GM12878 (cell line): Measurements from ENCODE around the gene MEIS2. TPM values are rescaled to one million over a fixed set of nuclear protein-coding genes. Genes with fewer than 3 reads are reported as not detected.

ENCODE experiments used
- ATAC-seq: fragments of 200-7000 bp; cut with Tn5 transposase; 3 replicates; pipeline ENCODE4 v1.9.1; 2020; ENCODE audit warnings: mild to moderate bottlenecking, moderate library complexity
- BruUV-seq: library from RNA; stranded (reverse); fragments of 400-500 nt; replicated peaks from 2 replicates; lab custom pipeline; 2021; lab: Mats Ljungman, UMichigan
- CTCF ChIA-PET: fragments of 300-600 bp; sonication (Branson Sonifier 250); formaldehyde crosslinking; extraction: SDS; loops from one replicate; lab custom pipeline; 2021; ENCODE audit warnings: inconsistent platforms; lab: Yijun Ruan, JAX
- POLR2A ChIA-PET: fragments of 350-600 bp; formaldehyde crosslinking; extraction: SDS; loops from one replicate; lab custom pipeline; 2021; ENCODE audit warnings: inconsistent platforms; lab: Charles Lee
- RAD21 ChIA-PET: fragments of 300-600 bp; sonication (Branson Sonifier 250); formaldehyde crosslinking; loops from one replicate; lab custom pipeline; 2023; ENCODE audit warnings: antibody characterized with exemption; ENCODE audit not compliant: unreplicated experiment; lab: Charles Lee
- SMC1A ChIA-PET: fragments of 300-600 bp; sonication (Branson Sonifier 250); formaldehyde crosslinking; loops from one replicate; lab custom pipeline; 2023; ENCODE audit not compliant: unreplicated experiment, uncharacterized antibody; lab: Charles Lee
- DNase-seq: peaks from one replicate; pipeline ENCODE4 v3.0.0-alpha.2; 2011; ENCODE audit warnings: low read depth, low spot score
- FAIRE-seq: peaks from 3 replicates; lab custom pipeline; 2011; peaks lifted over from hg19 to GRCh38; lab: Jason Lieb, UNC
- H2AFZ ChIP-seq: 2 replicates; pipeline ENCODE4 v1.6.0; 2011; ENCODE audit warnings: low read depth, low read length, control low read depth; ENCODE audit not compliant: control insufficient read depth
- H3K27ac ChIP-seq: 2 replicates; pipeline ENCODE4 v1.5.1; 2011; ENCODE audit warnings: control low read depth; ENCODE audit not compliant: control insufficient read depth, insufficient read depth
- H3K27me3 ChIP-seq, 2 experiments: replicated peaks in 1 of 2; 2 replicates each; pipeline versions ENCODE4 v1.6.0 to v1.6.1; 2011; ENCODE audit warnings: low read length in 1 of 2; ENCODE audit not compliant: control insufficient read depth in 2 of 2, insufficient read depth in 2 of 2
- H3K36me3 ChIP-seq, 2 experiments: 2 replicates each; pipeline ENCODE4 v1.5.1; 2011; ENCODE audit warnings: low read length in 1 of 2; ENCODE audit not compliant: control insufficient read depth in 2 of 2, insufficient read depth in 2 of 2
- H3K4me1 ChIP-seq: 2 replicates; pipeline ENCODE4 v1.6.1; 2011; ENCODE audit warnings: mild to moderate bottlenecking, low read length, moderate library complexity, mixed read lengths; ENCODE audit not compliant: control insufficient read depth, insufficient read depth
- H3K4me2 ChIP-seq: 2 replicates; pipeline ENCODE4 v1.6.0; 2011; ENCODE audit warnings: control low read depth; ENCODE audit not compliant: control insufficient read depth, insufficient read depth
- H3K4me3 ChIP-seq: fragments of 200-600 bp; sonication (generic); 2 replicates; pipeline ENCODE4 v1.5.1; 2016
- H3K79me2 ChIP-seq: 2 replicates; pipeline ENCODE4 v1.6.0; 2011; ENCODE audit warnings: low read length; ENCODE audit not compliant: control insufficient read depth, insufficient read depth
- H3K9ac ChIP-seq: 2 replicates; pipeline ENCODE4 v1.8.0; 2011; ENCODE audit warnings: low read length, control low read depth, mixed read lengths; ENCODE audit not compliant: control insufficient read depth, insufficient read depth
- H3K9me3 ChIP-seq: replicated peaks from 3 replicates; pipeline ENCODE4 v1.5.1; 2011; ENCODE audit warnings: mild to moderate bottlenecking, low read length; ENCODE audit not compliant: control insufficient read depth, insufficient read depth
- H4K20me1 ChIP-seq: 2 replicates; pipeline ENCODE4 v1.6.0; 2011; ENCODE audit not compliant: control insufficient read depth, insufficient read depth
- ATF2 ChIP-seq: IDR thresholded peaks from 2 replicates; pipeline ENCODE4 v1.6.1; 2012; ENCODE audit warnings: low read length, inconsistent platforms
- JUNB ChIP-seq: IDR thresholded peaks from 2 replicates; pipeline ENCODE4 v1.6.1; 2016; ENCODE audit warnings: antibody characterized with exemption, mild to moderate bottlenecking
- ZNF274 ChIP-seq: IDR thresholded peaks from one replicate; pipeline ENCODE4 v1.8.0; 2011; ENCODE audit not compliant: insufficient read length, insufficient read depth
- WGBS: methylation state at CpG from one replicate; pipeline ENCODE4 v1.1.6; 2016; ENCODE audit warnings: low lambda C conversion rate; ENCODE audit not compliant: insufficient replicate concordance, insufficient coverage; ENCODE audit errors: missing lambda C conversion rate; 5-methylcytosine and 5-hydroxymethylcytosine counted together
- in situ Hi-C: fragments of 300-500 bp; cut with MboI; formaldehyde crosslinking; loops from 9 replicates; pipeline ENCODE4 v1.14.3; 2018; ENCODE audit warnings: mixed read lengths
- intact Hi-C: fragments of 100-400 bp; cut with micrococcal nuclease; formaldehyde crosslinking; loops from one replicate; pipeline ENCODE4 v1.14.2; 2022; ENCODE audit not compliant: unreplicated experiment
- polyA plus RNA-seq, 11 experiments: library from polyadenylated mRNA; depleted of rRNA in 4 of 11; unstranded in 6 of 11; stranded (reverse) in 5 of 11; fragments of >200 nt; fragmentation: Nextera tagmentation in 4 of 11; fragmentation: Illumina TruSeq in 1 of 11; extraction: Ambion mirVana in 4 of 11; extraction: Trizol in 1 of 11; gene quantifications; 1 replicate in 1 of 11; 2 replicates in 10 of 11; pipeline versions ENCODE4 v1.2.1 to v1.2.3, GENCODE V29; 2011 to 2016; ENCODE audit warnings: inconsistent platforms in 2 of 11, missing spikeins in 2 of 11, low read depth in 1 of 11
- total RNA-seq, 4 experiments: library from RNA; depleted of rRNA in 3 of 4; stranded (reverse); fragments of >200 nt in 3 of 4; fragmentation: Illumina TruSeq in 1 of 4; extraction: Trizol in 1 of 4; gene quantifications; 2 replicates each; pipeline versions ENCODE4 v1.2.1 to v1.2.3, GENCODE V29; 2013 to 2021

Gene MEIS2
- total and polyA plus RNA-seq, 10 of the 15 experiments (the other 5 are each of a cell fraction or from before 2014, with no cell fraction given): 9.2 to 54.0 (median 20.4) TPM

GRCh38 chr15:37019479-37020433 is 80.6 kb downstream of the MEIS2 start (continued):
- TF ChIP-seq JUNB: peak; percentile 49
- 0 out of 2 replicates have a peak, but pooled peaks have one; percentile 25 for TF ChIP-seq ATF2

- no peak for TF ChIP-seq ZNF274
- no TSS peak for BruUV-seq
- Histone ChIP-seq H3K36me3 (no peaks in the 10 kb centered on the region), H3K4me1 (peaks cover 19% of the 10 kb centered on the region), H3K79me2 (no peaks in the 10 kb centered on the region; the same call in 1 of the 2 replicates), H3K4me3 (no peak overlapping the region), H3K27me3 (no peaks in the 10 kb centered on the region), H4K20me1 (no peaks in the 10 kb centered on the region), H3K27ac (no peak overlapping the region), H3K9me3 (no peaks in the 10 kb centered on the region; the same call in 2 of the 3 replicates), H2AFZ (no peak overlapping the region), H3K9ac (no peak overlapping the region), H3K4me2 (peak overlapping the region; percentile 11; the same call in 1 of the 2 replicates)
- no peak for FAIRE-seq
- ChIA-PET SMC1A (interaction anchor here (1.2 to 2.5 kb wide), 7 partner anchors 8 to 35 kb away, joined by 3 to 13 read pairs (median 4); no protein-coding TSS in a partner anchor), POLR2A (interaction anchor here (0.7 to 1.2 kb wide), 2 partner anchors 70 to 276 kb away, joined by 3 read pairs; no protein-coding TSS in a partner anchor), RAD21 (interaction anchor here (0.6 kb wide), 1 partner anchor 61 kb away, joined by 3 read pairs; no protein-coding TSS in a partner anchor), CTCF (no interaction called here)
- intact Hi-C loops: loop anchor here (10.0 kb wide), 1 partner anchor 132 kb away; no protein-coding TSS in a partner anchor
- 51% methylated on average over 11 of the region's 11 CpGs for WGBS
- in situ Hi-C loops: no loop called here
- no peak for ATAC-seq
- no peak for DNase-seq
Measured at GRCh38 chr15:37017031-37017625, 83.2 kb downstream of the MEIS2 start.
